Keratinocyte (primary cell): ENCODE measurements around the gene LBX1. TPM values are rescaled to one million over a fixed set of nuclear protein-coding genes. Genes with fewer than 3 reads are reported as not detected.

Source experiments
- DNase-seq: peaks from one replicate; pipeline ENCODE4 v3.0.0-alpha.2; 2011; ENCODE audit warnings: low read depth, missing footprints, low spot score
- FAIRE-seq: peaks from 2 replicates; lab custom pipeline; 2011; peaks lifted over from hg19 to GRCh38; lab: Jason Lieb, UNC
- H2AFZ ChIP-seq: 2 replicates; pipeline ENCODE4 v1.6.0; 2012; ENCODE audit warnings: low read length, control low read depth, inconsistent platforms; ENCODE audit not compliant: control insufficient read depth
- H3K27ac ChIP-seq: 2 replicates; pipeline ENCODE4 v1.5.1; 2011; ENCODE audit warnings: low read length; ENCODE audit not compliant: control insufficient read depth, insufficient read depth
- H3K27me3 ChIP-seq: 3 replicates; pipeline ENCODE4 v1.6.0; 2011; ENCODE audit warnings: low read length; ENCODE audit not compliant: control insufficient read depth, insufficient read depth; ENCODE audit errors: extremely low read depth
- H3K36me3 ChIP-seq, 2 experiments: 2 replicates in 1 of 2; 3 replicates in 1 of 2; pipeline ENCODE4 v1.5.1; 2011; ENCODE audit warnings: low read length in 2 of 2, mild to moderate bottlenecking in 1 of 2; ENCODE audit not compliant: control insufficient read depth in 2 of 2, insufficient read depth in 2 of 2; ENCODE audit errors: extremely low read depth in 1 of 2
- H3K4me1 ChIP-seq: 3 replicates; pipeline ENCODE4 v1.5.1; 2011; ENCODE audit warnings: low read length; ENCODE audit not compliant: control insufficient read depth, insufficient read depth; ENCODE audit errors: extremely low read depth
- H3K4me2 ChIP-seq: 3 replicates; pipeline ENCODE4 v1.6.0; 2011; ENCODE audit warnings: low read depth, low read length; ENCODE audit not compliant: control insufficient read depth, insufficient read depth; ENCODE audit errors: extremely low read depth
- H3K4me3 ChIP-seq, 3 experiments: fragments of 200-600 bp in 1 of 3; sonication (generic) in 1 of 3; 2 replicates in 2 of 3; 3 replicates in 1 of 3; pipeline ENCODE4 v1.5.1; 2011 to 2016; ENCODE audit warnings: low read length in 3 of 3, mild to moderate bottlenecking in 3 of 3, control low read depth in 2 of 3, inconsistent platforms in 1 of 3, low read depth in 1 of 3, mixed read lengths in 1 of 3, mixed run types in 1 of 3, moderate library complexity in 1 of 3; ENCODE audit not compliant: control insufficient read depth in 2 of 3, insufficient read depth in 2 of 3; ENCODE audit errors: extremely low read depth in 1 of 3
- H3K79me2 ChIP-seq: 2 replicates; pipeline ENCODE4 v1.6.0; 2012; ENCODE audit warnings: low read length; ENCODE audit not compliant: control insufficient read depth, insufficient read depth
- H3K9ac ChIP-seq: 3 replicates; pipeline ENCODE4 v1.6.0; 2011; ENCODE audit warnings: low read length; ENCODE audit not compliant: control insufficient read depth, insufficient read depth; ENCODE audit errors: extremely low read depth
- H3K9me1 ChIP-seq: 3 replicates; pipeline ENCODE4 v1.6.0; 2011; ENCODE audit warnings: low read length; ENCODE audit not compliant: control insufficient read depth, insufficient read depth; ENCODE audit errors: extremely low read depth
- H3K9me3 ChIP-seq: 2 replicates; pipeline ENCODE4 v1.5.1; 2012; ENCODE audit warnings: low read depth, low read length; ENCODE audit not compliant: control insufficient read depth
- H4K20me1 ChIP-seq: 3 replicates; pipeline ENCODE4 v1.6.0; 2011; ENCODE audit warnings: low read length; ENCODE audit not compliant: control insufficient read depth, insufficient read depth; ENCODE audit errors: extremely low read depth
- EZH2 ChIP-seq: IDR thresholded peaks from one replicate; pipeline ENCODE4 v1.6.1; 2012; ENCODE audit warnings: inconsistent platforms, mild to moderate bottlenecking, low read length, moderate library complexity
- dilution Hi-C: fragments of 300-500 bp; cut with MboI; formaldehyde crosslinking; loops from one replicate; pipeline ENCODE4 v1.7.0; 2020; ENCODE audit warnings: low sequenced_read_pairs; ENCODE audit not compliant: extremely low pct_ligation_motif_present
- polyA plus RNA-seq, 5 experiments: library from polyadenylated mRNA; depleted of rRNA in 3 of 5; stranded (reverse) in 3 of 5; stranded (forward) in 1 of 5; unstranded in 1 of 5; fragments of >200 nt; gene quantifications; 1 replicate in 1 of 5; 2 replicates in 3 of 5; 3 replicates in 1 of 5; pipeline versions ENCODE4 v1.2.1 to v1.2.3, GENCODE V29; 2011 to 2012; ENCODE audit warnings: missing spikeins in 2 of 5, low read depth in 1 of 5, low replicate concordance in 1 of 5
- TF ChIP-seq, protein P1 (sequence below), 3 experiments: IDR thresholded peaks in 1 of 3; conservative IDR thresholded peaks in 1 of 3; optimal IDR thresholded peaks in 1 of 3; 2 replicates in 2 of 3; 3 replicates in 1 of 3; pipeline versions ENCODE3 to v1.5.1; 2011; ENCODE audit warnings: low read length in 3 of 3, mild to moderate bottlenecking in 3 of 3, moderate library complexity in 2 of 3, control low read depth in 1 of 3, inconsistent platforms in 1 of 3; ENCODE audit not compliant: insufficient read depth in 2 of 3; ENCODE audit errors: extremely low read depth in 1 of 3

The LBX1 gene
- polyA plus RNA-seq, 1 donor (not counting 4 experiments of a cell fraction or from before 2014, with no cell fraction given): not detected

DNA sequence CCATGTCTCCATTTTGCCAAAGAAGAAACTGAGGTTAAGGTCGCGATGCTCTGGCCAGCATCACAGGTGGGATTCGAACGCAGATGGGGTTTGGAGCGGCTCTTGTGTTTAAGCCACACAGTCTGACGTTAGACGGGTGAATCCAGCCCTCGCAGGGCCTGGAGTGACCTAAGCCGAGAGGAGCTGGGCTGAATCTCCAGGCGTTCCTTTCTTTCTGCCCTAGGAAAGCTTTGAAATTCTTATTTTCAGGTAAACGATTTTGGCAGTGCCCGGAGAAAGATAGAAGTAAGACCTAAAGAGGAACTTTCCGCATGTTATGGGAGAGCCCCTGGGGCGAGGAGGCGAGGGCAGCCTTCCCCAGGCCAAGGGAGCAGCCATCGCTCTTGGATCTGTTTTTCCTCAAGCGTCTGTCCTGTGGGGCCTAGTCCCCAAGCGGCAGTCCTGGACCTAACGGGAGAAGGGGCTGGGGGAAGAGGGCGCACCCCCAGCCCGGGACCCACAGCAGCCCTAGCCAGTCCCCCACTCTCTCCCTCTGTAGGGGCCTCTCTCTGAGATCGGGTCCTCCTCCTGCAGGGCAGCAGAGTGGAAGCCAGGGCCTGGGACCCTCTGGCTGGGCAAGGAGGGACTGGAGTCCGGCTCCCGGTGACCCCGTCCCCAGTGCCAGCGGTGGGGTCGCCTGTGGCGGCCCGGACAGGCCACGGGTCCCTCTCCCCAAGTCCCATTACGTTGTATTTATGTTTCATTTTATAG is 8.9 kb upstream of the LBX1 start:
- H3K36me3 ChIP-seq: no peaks in the 10 kb centered on the region
- peaks cover 7% of the 10 kb centered on the region for H4K20me1 ChIP-seq
- H3K79me2 ChIP-seq: no peaks in the 10 kb centered on the region
- H3K9me1 ChIP-seq: no peaks in the 10 kb centered on the region
- H3K27ac ChIP-seq: no peak overlapping the region
- DNase-seq (no peak), FAIRE-seq (no peak)
- H3K9me3 ChIP-seq: no peaks in the 10 kb centered on the region
- H3K9ac ChIP-seq: no peak overlapping the region
- dilution Hi-C loops: no loop called here
- no peak for TF ChIP-seq EZH2
- TF ChIP-seq, protein P1, sequence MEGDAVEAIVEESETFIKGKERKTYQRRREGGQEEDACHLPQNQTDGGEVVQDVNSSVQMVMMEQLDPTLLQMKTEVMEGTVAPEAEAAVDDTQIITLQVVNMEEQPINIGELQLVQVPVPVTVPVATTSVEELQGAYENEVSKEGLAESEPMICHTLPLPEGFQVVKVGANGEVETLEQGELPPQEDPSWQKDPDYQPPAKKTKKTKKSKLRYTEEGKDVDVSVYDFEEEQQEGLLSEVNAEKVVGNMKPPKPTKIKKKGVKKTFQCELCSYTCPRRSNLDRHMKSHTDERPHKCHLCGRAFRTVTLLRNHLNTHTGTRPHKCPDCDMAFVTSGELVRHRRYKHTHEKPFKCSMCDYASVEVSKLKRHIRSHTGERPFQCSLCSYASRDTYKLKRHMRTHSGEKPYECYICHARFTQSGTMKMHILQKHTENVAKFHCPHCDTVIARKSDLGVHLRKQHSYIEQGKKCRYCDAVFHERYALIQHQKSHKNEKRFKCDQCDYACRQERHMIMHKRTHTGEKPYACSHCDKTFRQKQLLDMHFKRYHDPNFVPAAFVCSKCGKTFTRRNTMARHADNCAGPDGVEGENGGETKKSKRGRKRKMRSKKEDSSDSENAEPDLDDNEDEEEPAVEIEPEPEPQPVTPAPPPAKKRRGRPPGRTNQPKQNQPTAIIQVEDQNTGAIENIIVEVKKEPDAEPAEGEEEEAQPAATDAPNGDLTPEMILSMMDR (optimal IDR thresholded peaks at IDR 0.05 in 1 of 3, IDR thresholded peaks at IDR 0.05 in 1 of 3, conservative IDR thresholded peaks at IDR 0.05 in 1 of 3; ENCODE audit: extremely low read depth in 1 of 3, insufficient read depth in 2 of 3, low read length in 3 of 3): no peak
- H3K4me2 ChIP-seq: no peak overlapping the region
- H2AFZ ChIP-seq: no peak overlapping the region
- no peak overlapping the region for H3K4me3 ChIP-seq
- peaks cover 89% of the 10 kb centered on the region for H3K27me3 ChIP-seq
- no peaks in the 10 kb centered on the region for H3K4me1 ChIP-seq

GRCh38 chr10:101237081-101237981 is 8.1 kb upstream of the LBX1 start:
- Histone ChIP-seq H2AFZ (no peak overlapping the region), H4K20me1 (peaks cover 7% of the 10 kb centered on the region), H3K36me3 (no peaks in the 10 kb centered on the region), H3K79me2 (no peaks in the 10 kb centered on the region), H3K9me3 (no peaks in the 10 kb centered on the region), H3K4me3 (no peak overlapping the region), H3K27me3 (peaks cover 95% of the 10 kb centered on the region), H3K4me2 (no peak overlapping the region), H3K9ac (no peak overlapping the region), H3K9me1 (no peaks in the 10 kb centered on the region), H3K27ac (no peak overlapping the region), H3K4me1 (no peaks in the 10 kb centered on the region)
- FAIRE-seq (no peak), DNase-seq (no peak)
- dilution Hi-C loops: no loop called here
- TF ChIP-seq, protein P1 (optimal IDR thresholded peaks at IDR 0.05 in 1 of 3, IDR thresholded peaks at IDR 0.05 in 1 of 3, conservative IDR thresholded peaks at IDR 0.05 in 1 of 3; ENCODE audit: extremely low read depth in 1 of 3, insufficient read depth in 2 of 3, low read length in 3 of 3): no peak
- TF ChIP-seq EZH2: no peak
